Right cardiac atrium (tissue), 5 donors: ENCODE measurements around the gene GTF3C1. TPM values are rescaled to one million over a fixed set of nuclear protein-coding genes. Genes with fewer than 3 reads are reported as not detected.

Experiments
- ATAC-seq, 2 donors: fragments of 200-7000 bp; cut with Tn5 transposase; one replicate each; pipeline versions ENCODE4 v1.8.0 to v1.9.1; 2020; ENCODE audit warnings: moderate library complexity in 2 of 2, mild to moderate bottlenecking in 1 of 2
- DNase-seq, 3 donors: peaks; one replicate each; pipeline ENCODE4 v3.0.0-alpha.2; 2020
- H3K27ac ChIP-seq: one replicate; pipeline ENCODE4 v1.5.1; 2013; ENCODE audit warnings: mild to moderate bottlenecking, low read length, control low read depth, moderate library complexity
- H3K27me3 ChIP-seq: one replicate; pipeline ENCODE4 v1.6.1; 2013; ENCODE audit not compliant: control insufficient read depth, insufficient read depth
- H3K4me1 ChIP-seq: one replicate; pipeline ENCODE4 v1.6.1; 2013; ENCODE audit warnings: low read length; ENCODE audit not compliant: control insufficient read depth, insufficient read depth
- H3K4me3 ChIP-seq: one replicate; pipeline ENCODE4 v1.5.1; 2013; ENCODE audit warnings: low read length, control low read depth
- H3K9me3 ChIP-seq: one replicate; pipeline ENCODE4 v1.6.1; 2013; ENCODE audit warnings: low read length; ENCODE audit not compliant: control insufficient read depth
- WGBS: extraction: QIAGEN DNeasy Blood & Tissue Kit; methylation state at CpG from one replicate; pipeline ENCODE4 v1.1.7; 2013; 5-methylcytosine and 5-hydroxymethylcytosine counted together
- intact Hi-C, 4 donors: fragments of 100-400 bp; cut with DNase I; formaldehyde crosslinking; loops; one replicate each; pipeline versions ENCODE4 v1.11.0 to v1.14.0; 2022 to 2023
- polyA plus RNA-seq: library from polyadenylated mRNA; stranded (reverse); fragments of 200-250 nt; gene quantifications from one replicate; pipeline ENCODE4 v1.2.3, GENCODE V29; 2013
- total RNA-seq, 4 donors: library from RNA; stranded (reverse); fragmentation: NEBNext Ultra II Directional; extraction: Animal tissue kit (Norgen Biotek cat#: 25700); gene quantifications; one replicate each; pipeline ENCODE4 v1.2.1, GENCODE V29; 2021
- donor health status: healthy with polysubstance abuse.
- donor health status: DM: no; HTN: yes; CAD: no.
- donor health status: DM: no; HTN: no; CAD: no.
- donor health status: DM: no; HTN: yes; CAD: no; lungs with severe emphysema.
- donor health status: DM: yes; HTN: yes; CAD: no.

The GTF3C1 gene
- total and polyA plus RNA-seq, 5 donors: 49.0 to 58.6 (median 56.6) TPM

DNA sequence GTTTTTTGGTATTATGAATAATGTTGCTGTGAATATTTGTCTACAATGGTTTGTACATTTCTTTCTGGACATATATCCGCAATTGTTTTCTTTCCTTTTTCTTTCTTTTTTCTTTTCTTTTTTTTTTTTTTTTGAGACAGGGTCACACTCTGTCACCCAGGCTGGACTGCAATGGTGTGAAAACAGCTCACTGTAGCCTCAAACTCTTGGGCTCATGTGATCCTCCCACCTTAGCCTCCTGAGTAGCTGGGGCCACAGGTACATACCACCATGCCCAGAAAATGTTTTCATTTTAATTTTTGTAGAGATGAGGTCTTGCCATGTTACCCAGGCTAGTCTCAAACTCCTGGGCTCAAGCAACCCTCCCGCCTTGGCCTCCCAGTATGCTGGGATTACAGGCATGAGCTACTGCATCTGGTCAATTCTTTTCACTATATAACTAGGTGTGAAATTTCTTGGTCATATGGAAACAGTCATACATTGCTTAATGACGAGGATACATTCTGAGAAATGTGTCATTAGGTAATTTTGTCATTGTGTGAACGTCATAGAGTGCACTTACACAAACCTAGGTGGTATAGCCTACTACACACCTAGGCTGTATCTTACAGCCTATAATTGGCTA, 132.6 kb downstream of the GTF3C1 start:
- Histone ChIP-seq H3K4me3 (no peak overlapping the region), H3K27me3 (no peaks in the 10 kb centered on the region), H3K4me1 (no peaks in the 10 kb centered on the region), H3K27ac (no peak overlapping the region), H3K9me3 (no peaks in the 10 kb centered on the region)
- intact Hi-C loops: no loop called here
- WGBS: 90% methylated on average over 4 of the region's 4 CpGs
- no peak for DNase-seq
- ATAC-seq: no peak

GRCh38 chr16:27414788-27415431, 134.8 kb downstream of the GTF3C1 start:
- H3K27ac ChIP-seq: no peak overlapping the region

GRCh38 chr16:27413956-27414355, 135.8 kb downstream of the GTF3C1 start:
- H3K27ac ChIP-seq: no peak overlapping the region
- intact Hi-C loops: no loop called here
- H3K9me3 ChIP-seq: no peaks in the 10 kb centered on the region
- no peak overlapping the region for H3K4me3 ChIP-seq
- ATAC-seq (no peak), DNase-seq (no peak)
- no peaks in the 10 kb centered on the region for H3K27me3 ChIP-seq
- WGBS: 77% methylated on average over 2 of the region's 2 CpGs
- H3K4me1 ChIP-seq: no peaks in the 10 kb centered on the region

More at GRCh38 chr16:27414788-27415431, 134.8 kb downstream of the GTF3C1 start:
- no peaks in the 10 kb centered on the region for H3K27me3 ChIP-seq
- intact Hi-C loops: no loop called here
- WGBS: 70% methylated on average over 6 of the region's 6 CpGs
- no peak for ATAC-seq
- DNase-seq: no peak
- no peaks in the 10 kb centered on the region for H3K9me3 ChIP-seq
- no peak overlapping the region for H3K4me3 ChIP-seq
- H3K4me1 ChIP-seq: no peaks in the 10 kb centered on the region

DNA sequence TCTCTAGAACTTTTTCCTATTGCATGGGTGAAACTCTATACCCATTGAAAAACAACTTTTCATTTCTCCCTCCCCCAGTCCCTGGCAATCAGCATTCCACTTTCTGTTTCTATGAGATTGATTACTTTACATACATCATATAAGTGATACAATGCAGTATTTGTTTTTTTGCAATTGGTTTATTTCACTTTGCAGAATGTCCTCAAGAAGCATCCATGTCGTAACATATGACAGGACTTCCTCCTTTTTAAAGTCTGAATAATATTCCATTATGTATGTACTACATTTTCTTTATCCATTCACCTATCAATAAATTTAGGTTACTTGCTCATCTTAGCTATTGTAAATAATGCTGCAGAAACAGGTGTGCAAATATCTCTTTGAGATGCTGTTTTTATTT, 139.0 kb downstream of the GTF3C1 start:
- ATAC-seq (no peak), DNase-seq (no peak)
- Histone ChIP-seq H3K9me3 (no peaks in the 10 kb centered on the region), H3K4me3 (no peak overlapping the region), H3K27me3 (no peaks in the 10 kb centered on the region), H3K4me1 (no peaks in the 10 kb centered on the region), H3K27ac (no peak overlapping the region)
- intact Hi-C loops: no loop called here
- WGBS: 79% methylated on average over 1 of the region's 1 CpG

Other genes with a start within 250 kb of the GTF3C1 start
- gene IL4R, start 235.9 kb downstream of the GTF3C1 start, total RNA-seq: 10 to 100 TPM; 19.9 to 51.0 (median 25.7) TPM
- gene IL4R, start 235.9 kb downstream of the GTF3C1 start, polyA plus RNA-seq: 12.3 TPM
- gene IL21R, start 147.7 kb downstream of the GTF3C1 start, total RNA-seq: 1 to 10 TPM in 2 of 4 donors, under 1 TPM in 2; 0.65 to 1.4 (median 0.98) TPM
- gene IL21R, start 147.7 kb downstream of the GTF3C1 start, polyA plus RNA-seq: 0.34 TPM
- gene KATNIP, start 231 bp upstream of the GTF3C1 start, total RNA-seq: 10 to 100 TPM; 10.0 to 13.4 (median 12.3) TPM
- 7.0 TPM for gene KATNIP, start 231 bp upstream of the GTF3C1 start, polyA plus RNA-seq